Ecto neural progenitor cell (in vitro differentiated cells): ENCODE data around the gene CACNA1B.
"Not testable (repeated sequence)": the region's sequence is repeated elsewhere in the genome, so short reads cannot be mapped to it uniquely, and the experiment has no call there.

Experiments
- DNase-seq: peaks from one replicate; pipeline ENCODE4 v3.0.0-alpha.2; 2018; ENCODE audit warnings: low spot score

The CACNA1B gene

DNA sequence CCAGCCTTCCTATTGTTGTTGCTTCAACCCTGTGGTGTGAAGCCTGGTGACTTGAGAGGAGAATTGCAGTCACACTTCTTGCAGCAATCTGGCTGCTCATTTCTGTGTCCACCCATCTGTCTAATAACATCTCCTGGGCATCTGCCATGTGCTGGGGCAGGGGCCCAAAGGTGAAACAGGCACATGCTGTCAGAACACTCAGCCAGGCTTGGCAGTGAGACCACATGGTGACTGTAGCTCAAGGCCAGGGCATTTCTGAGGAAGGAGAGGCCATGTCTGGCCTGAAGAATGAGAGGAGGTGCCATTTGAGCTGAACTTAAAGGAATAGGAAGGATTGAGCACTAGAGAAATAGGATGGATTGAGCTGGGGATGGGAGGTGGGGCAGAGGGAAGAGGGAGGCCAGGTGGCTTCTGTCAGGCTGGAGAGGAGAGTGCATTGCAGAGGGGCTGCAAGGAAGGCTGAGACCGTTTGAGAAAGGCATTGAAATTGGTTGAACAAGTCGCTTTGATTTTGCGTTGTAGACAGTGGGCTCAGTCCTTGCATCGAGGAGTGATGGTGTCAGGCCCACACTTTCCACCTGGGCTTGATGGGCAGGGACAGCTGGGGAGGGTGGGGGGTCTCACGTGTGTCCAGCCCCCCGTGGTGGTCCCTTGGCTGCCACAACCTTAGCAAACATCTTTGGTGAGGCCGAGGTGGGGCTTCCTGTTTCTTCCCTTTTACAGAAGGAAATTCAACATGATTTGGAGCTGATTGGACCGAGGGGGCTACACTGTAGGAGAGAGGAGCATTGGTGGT is 222.4 kb downstream of the CACNA1B start:
- peak; percentile 29 for DNase-seq

DNA sequence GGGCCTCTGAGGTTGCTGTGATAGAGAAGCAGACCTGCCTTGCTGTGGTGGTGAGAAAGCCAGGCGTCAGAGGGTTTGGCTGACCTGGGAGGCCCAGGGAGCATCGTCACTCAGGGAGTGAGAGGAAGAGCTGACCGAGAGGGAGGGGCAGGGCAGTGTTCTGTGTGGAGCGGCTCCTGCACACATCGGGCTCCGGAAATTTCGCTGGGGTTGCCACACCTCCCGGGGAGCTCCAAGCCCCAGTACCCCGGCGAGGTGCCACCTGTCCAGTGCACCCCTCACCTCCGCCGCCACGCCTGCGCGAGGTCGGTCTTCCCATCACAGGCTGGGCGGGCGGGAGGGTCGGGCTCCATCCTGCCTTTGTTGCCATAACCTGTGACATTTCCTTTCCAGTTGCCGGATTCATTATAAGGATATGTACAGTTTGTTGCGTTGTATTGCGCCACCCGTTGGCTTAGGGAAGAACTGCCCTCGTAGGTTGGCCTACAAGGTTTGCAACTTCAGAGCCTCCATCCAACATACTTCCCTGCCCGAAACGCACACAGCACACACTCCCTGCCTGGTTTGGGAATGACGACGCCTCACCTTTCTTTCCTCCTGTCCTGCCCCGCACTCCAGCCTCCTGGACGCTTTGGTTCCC is 223.2 kb downstream of the CACNA1B start:
- peak; percentile 46 for DNase-seq

DNA sequence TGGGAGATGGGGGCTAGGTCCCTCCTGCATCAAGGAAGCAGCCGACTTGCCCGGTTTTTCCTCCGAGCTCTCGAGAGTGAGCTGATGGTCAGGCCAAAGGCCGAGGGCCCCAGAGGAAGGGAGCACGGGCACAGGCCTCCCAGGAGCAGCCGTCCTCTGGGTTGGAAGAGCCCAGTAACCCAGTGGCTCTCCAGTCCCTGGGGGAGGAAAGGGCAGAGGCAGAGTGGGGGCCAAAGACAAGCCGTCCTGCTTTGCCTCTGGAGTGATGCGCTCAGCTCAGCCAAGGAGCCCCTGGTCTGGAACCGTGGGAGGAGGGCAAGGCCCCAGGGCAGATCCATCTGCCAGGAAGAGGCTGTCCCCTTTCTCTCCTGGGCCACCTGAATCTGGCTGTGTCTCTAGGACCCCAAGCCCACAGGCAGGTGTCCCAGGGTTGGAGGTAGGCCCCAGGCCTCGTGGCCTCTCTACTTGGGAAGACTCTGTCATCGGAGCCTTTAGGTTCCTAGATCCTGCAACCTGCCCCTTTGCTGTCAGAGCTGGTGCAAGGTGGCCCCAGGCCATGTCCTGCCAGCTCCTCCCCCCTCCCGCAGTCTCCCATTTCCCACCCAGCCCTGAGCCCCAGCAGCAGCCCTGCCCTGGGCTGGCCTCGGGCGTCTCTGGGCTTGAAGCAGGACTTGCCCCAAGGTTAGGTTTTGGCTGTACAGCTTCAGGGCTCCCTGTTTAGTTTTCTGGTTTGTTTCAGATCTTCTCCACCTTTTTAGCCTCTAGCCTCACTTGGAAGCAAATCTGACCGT is 224.1 kb downstream of the CACNA1B start:
- peak; percentile 44 for DNase-seq

DNA sequence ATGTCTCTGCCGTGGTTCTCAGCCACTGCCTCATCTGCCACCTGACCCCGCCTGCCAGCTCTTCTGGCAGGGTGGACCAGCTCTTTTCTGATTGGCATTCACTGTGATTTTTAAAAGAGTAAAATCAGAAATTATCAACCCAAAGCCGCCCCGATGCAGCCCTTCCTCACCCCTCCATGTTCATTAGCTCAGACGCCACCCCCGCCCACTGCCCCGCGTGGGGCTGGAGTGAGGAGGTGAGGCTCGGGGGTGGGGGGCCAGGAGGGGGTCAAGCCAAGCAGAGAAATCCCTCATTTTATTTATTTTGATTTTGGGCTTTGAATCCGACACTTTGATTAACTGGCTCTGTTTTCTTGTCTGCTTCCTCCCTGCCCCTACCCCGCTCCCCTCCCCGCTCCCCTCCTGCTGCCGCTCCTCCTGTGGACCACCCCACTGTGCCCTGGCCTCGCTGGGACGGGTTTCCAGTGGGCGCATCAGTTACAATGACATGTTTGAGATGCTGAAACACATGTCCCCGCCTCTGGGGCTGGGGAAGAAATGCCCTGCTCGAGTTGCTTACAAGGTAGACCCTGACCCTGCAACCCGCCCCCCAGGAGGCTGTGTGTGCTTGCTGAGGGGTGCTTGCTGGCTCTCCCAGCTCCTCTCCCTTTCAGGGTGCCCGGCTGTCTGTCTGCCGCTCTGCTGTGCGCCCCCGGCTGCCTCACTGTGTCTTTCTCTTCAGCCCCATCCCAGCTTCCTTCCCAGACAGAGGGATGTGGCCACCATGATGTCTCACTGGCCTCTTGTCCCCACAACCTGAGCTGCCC is 224.9 kb downstream of the CACNA1B start:
- peak; percentile 44 for DNase-seq

DNA sequence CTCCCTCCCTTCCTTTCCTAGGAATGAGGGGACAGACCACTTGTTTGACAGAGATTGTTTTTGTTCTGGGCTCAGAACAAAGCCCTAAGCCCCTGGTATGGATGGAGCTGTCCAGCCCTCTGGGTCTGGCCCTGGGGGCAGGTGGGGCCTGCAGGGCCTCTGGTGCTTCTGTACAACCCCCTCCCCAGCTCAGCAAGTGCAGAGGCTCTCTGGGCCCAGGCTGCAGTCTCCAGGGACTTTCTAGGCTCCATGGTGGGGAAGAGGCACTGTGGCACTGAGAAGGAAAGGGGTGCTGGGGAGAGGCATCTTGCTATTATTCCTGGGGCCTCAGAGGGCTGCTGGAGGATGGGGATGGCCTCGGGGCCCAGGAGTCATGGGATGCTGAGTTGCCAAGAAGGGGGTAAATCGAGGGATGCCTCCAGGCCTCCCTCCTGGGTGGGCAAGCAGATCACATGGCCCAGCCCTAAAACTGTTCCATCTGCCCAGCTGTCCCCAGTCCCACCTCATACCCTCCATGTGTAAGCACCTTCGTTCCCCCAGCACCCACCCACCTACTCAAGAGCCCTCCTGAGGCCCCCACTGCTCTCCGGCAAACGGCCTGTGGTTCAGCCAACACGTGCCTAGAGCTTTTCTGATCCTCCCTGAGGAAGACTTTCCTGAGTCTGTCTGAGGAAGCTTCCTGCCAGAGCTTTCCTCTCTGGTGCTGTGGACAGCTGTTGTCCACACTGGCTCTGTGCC is 225.7 kb downstream of the CACNA1B start:
- DNase-seq, result peak; percentile 48

DNA sequence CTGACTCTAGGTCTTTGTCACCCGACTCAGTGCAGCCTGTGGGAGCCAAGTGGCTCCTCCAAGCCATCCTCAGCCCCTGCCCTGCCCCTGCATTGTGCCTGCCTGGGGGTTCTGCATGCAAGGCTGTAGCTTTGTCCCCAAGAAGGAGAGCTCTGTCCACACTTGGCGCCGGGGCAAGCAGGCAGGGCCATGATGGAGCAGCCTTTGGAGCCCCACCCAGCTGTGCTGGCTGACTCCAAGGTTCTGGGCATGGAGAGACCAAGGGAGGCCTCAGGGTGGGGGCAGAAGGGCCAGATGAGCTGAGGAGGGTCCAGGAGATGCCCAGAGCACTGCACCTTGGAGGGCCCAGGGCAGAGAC is 226.2 kb downstream of the CACNA1B start:
- DNase-seq, result peak; percentile 40

DNA sequence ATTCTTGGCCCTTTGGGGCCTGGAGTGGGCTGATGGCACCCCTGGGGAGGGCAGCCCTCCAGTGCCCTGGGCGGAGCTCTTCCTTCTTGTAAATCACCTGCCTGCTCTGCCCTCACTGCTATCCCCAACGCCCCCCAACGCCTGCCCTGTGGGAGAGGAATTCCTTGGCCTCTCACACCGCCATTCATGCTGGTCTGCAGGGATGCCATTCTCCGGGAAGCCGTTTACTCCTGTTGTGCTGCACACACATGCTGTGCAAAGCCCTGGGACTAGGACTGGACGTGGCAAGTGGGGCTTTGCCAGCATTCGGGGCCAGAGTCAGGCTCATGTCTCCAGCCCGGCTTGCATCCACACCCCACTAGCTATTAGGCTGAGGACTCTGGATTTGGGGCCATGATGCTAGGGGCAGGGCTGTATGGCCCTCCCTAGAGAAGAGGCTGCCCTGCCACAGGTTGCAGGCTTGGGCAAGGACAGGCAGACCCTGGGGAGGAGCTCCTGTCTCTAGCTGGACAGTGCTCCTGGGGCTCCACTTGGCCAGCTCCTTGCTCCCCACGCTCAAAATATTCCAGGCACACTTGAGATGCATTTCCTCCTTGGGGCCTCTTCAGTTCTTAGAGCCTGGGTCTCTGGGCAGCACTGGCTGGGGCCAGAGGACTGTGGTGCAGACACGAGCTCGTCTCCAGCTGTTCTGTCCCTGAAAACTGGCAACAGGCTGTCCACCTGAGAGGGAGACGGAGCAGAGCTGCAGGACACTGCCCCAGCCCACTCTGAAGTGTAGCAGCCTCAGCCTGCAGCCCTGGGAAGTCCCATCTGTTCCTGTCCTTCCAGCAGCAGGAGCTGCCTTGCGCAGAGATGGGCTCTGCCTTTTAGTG is 226.9 kb downstream of the CACNA1B start:
- DNase-seq, result peak; percentile 37

GRCh38 chr9:138105123-138105415 is 227.5 kb downstream of the CACNA1B start:
- DNase-seq, result no peak

DNA sequence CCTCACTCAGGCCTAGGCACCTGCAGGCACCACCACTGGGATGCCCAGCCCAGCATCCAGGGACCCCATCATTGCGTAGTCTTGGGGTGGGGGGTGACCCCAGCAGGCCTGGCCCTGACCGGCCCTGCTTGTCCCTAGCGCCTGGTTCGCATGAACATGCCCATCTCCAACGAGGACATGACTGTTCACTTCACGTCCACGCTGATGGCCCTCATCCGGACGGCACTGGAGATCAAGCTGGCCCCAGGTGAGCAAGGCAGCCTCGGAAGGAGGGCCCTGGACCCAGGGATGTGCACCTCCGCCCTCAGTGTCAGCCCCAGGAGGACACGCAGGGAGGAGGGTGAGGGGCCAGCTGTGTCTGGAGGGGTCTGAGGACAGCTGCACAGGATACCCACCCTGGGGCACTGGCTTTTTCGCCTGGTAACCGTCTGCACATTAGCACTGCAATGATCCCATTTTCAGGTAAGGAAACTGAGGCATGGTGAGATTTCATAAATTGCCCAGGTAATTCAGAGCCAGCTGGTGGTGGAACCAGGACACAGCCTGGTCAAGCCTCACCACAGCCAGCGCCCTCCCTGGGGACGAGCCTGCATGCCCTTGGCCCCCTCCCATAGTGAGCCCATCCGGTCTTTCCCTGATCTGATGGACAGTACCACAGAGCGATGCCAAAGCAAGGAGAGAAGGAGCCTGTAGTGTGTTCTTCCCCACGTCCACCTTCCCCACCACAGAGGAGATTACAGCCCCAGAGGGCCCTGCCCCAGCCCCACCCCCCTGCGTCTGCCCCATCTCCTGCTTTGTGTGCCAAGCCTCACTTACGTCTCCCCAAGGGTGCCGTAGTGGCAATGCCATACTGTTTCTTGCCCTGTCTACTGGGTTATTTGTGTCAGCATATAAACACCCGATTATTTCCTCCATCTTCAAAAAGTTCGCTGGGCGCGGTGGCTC is 228.3 kb downstream of the CACNA1B start:
- peak; percentile 38 for DNase-seq

DNA sequence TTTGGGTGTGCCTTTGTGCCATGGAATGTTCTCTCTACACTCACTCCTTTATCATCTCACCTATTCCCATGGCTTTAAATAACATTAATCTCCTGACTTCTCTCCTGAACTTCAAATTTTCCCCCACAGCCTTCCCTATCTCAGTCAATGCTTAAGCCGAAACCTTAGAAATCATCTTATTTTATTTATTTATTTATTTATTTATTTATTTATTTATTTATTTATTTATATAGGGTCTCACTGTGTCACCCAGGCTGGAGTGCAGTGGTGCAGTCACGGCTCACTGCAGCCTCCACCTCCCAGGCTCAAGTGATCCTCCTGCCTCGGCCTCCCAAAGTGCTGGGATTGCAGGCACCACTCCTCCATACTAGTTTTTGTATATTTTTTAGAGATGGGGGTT is 229.5 kb downstream of the CACNA1B start:
- DNase-seq, result not testable (repeated sequence)

DNA sequence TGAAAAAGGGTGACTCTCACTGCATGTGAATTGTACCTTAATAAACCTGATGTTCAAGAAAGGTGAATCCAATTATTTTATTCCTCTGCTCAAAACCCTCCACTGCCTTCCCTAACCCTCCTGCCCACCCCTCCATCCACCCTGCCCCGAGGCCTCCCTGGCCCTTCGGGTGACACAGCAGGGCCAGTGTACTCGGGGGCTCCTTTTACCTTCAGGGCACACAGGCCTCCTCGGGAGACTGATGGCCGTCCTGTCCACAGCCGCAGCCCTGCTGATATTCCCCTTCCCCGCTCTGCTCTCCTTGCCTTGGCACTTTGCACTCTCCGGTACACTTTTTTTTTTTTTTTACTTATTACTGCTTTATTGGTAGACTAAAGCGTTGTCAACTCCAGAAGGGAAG is 234.0 kb downstream of the CACNA1B start:
- DNase-seq, result no peak

DNA sequence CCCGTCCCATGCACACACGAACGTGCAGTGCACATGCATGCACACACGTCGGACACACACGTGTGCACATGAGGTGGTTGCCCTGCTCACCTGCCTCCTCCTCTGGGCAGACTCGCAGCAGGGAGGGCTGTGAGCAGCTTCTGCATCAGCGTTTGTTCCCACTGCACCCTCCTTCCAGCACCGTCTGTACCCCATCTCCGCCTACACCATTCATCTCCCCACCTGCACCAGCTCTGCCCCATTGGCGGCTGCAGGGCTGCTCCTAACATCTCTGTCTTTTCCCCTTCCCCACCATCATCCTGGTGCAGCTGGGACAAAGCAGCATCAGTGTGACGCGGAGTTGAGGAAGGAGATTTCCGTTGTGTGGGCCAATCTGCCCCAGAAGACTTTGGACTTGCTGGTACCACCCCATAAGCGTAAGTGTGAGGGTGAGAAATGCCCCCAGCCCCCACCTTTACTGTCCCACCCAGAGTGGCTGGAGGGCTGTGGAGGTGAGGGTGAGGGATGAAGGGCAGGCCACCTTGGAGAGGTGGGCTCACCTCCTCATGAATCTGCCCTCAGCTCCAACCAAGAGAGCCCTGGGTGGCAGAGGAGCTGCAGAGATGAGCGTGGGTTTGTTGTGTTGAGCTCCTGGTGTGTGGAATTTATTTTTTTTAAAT is 234.6 kb downstream of the CACNA1B start:
- no peak for DNase-seq

DNA sequence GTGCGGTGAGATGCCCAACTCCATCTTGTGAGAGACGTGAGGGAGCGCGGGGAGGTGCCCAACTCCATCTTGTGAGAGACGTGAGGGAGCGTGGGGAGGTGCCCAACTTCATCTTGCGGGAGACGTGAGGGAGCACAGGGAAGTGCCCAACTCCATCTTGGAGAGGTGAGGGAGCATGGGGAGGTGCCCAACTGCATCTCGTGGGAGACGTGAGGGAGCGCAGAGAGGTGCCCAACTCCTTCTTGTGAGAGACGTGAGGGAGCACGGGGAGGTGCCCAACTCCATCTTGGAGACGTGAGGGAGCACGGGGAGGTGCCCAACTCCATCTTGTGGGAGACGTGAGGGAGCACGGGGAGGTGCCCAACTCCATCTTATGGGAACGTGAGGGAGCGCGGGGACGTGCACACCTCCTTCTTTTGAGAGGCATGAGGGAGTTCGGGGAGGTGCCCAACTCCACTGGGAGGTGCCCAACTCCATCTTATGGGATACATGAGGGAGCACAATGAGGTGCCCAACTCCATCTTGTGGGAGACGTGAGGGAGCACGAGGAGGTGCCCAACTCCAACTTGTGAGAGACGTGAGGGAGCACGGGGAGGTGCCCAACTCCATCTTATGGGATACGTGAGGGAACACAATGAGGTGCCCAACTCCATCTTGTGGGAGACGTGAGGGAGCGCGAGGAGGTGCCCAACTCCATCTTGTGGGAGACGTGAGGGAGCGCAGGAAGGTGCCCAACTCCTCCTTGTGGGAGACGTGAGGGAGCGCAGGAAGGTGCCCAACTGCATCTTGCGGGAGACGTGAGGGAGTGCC is 235.4 kb downstream of the CACNA1B start:
- peak; percentile 29 for DNase-seq

GRCh38 chr9:138113701-138114325 is 236.2 kb downstream of the CACNA1B start:
- not testable (repeated sequence) for DNase-seq

DNA sequence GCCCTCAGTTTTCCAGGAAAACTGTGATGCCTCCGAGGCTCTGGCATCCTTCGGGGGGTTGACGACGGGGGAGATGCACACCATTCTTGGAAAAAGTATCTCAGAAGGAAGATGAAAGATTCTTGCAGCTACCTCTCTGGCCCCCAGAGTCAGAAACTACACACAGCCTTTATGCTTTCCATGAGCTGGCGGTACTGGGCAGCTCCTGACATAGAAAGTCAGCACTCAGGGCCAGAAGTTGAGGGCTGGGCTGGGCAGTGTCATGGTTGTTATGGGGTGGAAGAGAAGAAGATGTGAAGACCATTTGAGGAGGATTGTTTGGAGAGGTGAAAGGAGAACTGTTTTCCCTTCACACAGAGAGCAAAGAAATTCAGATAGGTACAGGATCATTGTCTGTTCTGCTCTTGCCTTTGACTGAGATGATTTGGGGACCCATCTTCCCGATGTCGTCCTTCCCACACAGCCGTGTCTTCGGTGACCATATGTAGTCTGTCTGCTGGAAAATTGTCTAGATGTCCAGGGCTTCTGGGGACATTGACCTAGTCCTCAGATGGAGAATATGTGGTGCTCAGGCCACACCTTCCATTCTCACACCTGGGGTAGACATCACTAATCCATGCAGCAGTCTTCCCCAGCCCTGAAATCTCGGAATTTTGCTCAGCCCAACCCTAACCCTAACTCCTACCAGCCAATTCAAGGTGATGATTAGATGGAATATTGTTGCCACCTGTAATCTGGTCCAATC is 237.1 kb downstream of the CACNA1B start:
- no peak for DNase-seq

- no peak for DNase-seq
These were observed 237.9 kb downstream of the CACNA1B start for GRCh38 chr9:138115506-138115905.

- no peak for DNase-seq
These were observed 238.9 kb downstream of the CACNA1B start for GRCh38 chr9:138116521-138116920.
